Neural crest cell (in vitro differentiated cells): Measurements from ENCODE around the gene TAF4. TPM values are rescaled to one million over a fixed set of nuclear protein-coding genes. Genes with fewer than 3 reads are reported as not detected.

Experiments used
- DNase-seq: peaks from one replicate; pipeline ENCODE4 v3.0.0; 2021; ENCODE audit warnings: low read depth, mixed read lengths, low spot score
- H3K27ac Mint-ChIP-seq: one replicate; pipeline ENCODE4 v1.8.0; 2021; ENCODE audit warnings: mild to moderate bottlenecking, mixed read lengths; ENCODE audit not compliant: unreplicated experiment
- H3K27me3 Mint-ChIP-seq: 2 replicates; pipeline ENCODE4 v1.8.0; 2021; ENCODE audit warnings: low read depth, mild to moderate bottlenecking, mixed read lengths
- H3K36me3 Mint-ChIP-seq: 2 replicates; pipeline ENCODE4 v1.8.0; 2021; ENCODE audit warnings: low read depth, mild to moderate bottlenecking, mixed read lengths
- H3K4me1 Mint-ChIP-seq: 2 replicates; pipeline ENCODE4 v1.8.0; 2021; ENCODE audit warnings: mixed read lengths
- H3K4me3 Mint-ChIP-seq: one replicate; pipeline ENCODE4 v1.8.0; 2021; ENCODE audit warnings: mild to moderate bottlenecking, mixed read lengths
- H3K9me3 Mint-ChIP-seq: 2 replicates; pipeline ENCODE4 v1.8.0; 2021; ENCODE audit warnings: mixed read lengths
- CTCF ChIP-seq: fragments of 200-600 bp; sonication (generic); conservative IDR thresholded peaks from 2 replicates; pipeline ENCODE4 v1.5.0; 2021; ENCODE audit warnings: antibody characterized with exemption, mild to moderate bottlenecking
- total RNA-seq: library from RNA; stranded (reverse); gene quantifications from 2 replicates; pipeline ENCODE4 v1.2.1, GENCODE V29; 2021

The TAF4 gene
- total RNA-seq, 1 donor from 2014 or later = 33.6 TPM

GRCh38 chr20:61963149-61963548 is 102.5 kb downstream of the TAF4 start:
- DNase-seq = no peak
- H3K9me3 Mint-ChIP-seq = no peaks in the 10 kb centered on the region
- TF ChIP-seq CTCF = no peak

GRCh38 chr20:61960836-61961235 is 104.8 kb downstream of the TAF4 start:
- Mint-ChIP-seq H3K27me3 (peaks cover 4% of the 10 kb centered on the region), H3K27ac (no peak overlapping the region), H3K9me3 (no peaks in the 10 kb centered on the region), H3K4me1 (no peaks in the 10 kb centered on the region), H3K36me3 (peaks cover 4% of the 10 kb centered on the region), H3K4me3 (no peak overlapping the region)
- no peak for TF ChIP-seq CTCF
- no peak for DNase-seq

More at GRCh38 chr20:61963149-61963548, 102.5 kb downstream of the TAF4 start:
- Mint-ChIP-seq H3K4me3 (no peak overlapping the region), H3K36me3 (peaks cover 4% of the 10 kb centered on the region), H3K27me3 (no peaks in the 10 kb centered on the region), H3K27ac (no peak overlapping the region), H3K4me1 (no peaks in the 10 kb centered on the region)

- Mint-ChIP-seq H3K4me1 (no peaks in the 10 kb centered on the region), H3K9me3 (no peaks in the 10 kb centered on the region), H3K27me3 (peaks cover 19% of the 10 kb centered on the region), H3K27ac (no peak overlapping the region), H3K4me3 (no peak overlapping the region), H3K36me3 (peaks cover 4% of the 10 kb centered on the region)
- no peak for DNase-seq
- TF ChIP-seq CTCF = no peak
Measured at GRCh38 chr20:61958773-61959700, 106.6 kb downstream of the TAF4 start.

- no peak overlapping the region for H3K4me3 Mint-ChIP-seq
- no peak for DNase-seq
- H3K9me3 Mint-ChIP-seq = no peaks in the 10 kb centered on the region
- no peaks in the 10 kb centered on the region for H3K4me1 Mint-ChIP-seq
- H3K27ac Mint-ChIP-seq = no peak overlapping the region
- peaks cover 4% of the 10 kb centered on the region for H3K36me3 Mint-ChIP-seq
- H3K27me3 Mint-ChIP-seq = peaks cover 19% of the 10 kb centered on the region
- no peak for TF ChIP-seq CTCF
Measured at GRCh38 chr20:61957961-61958715, 107.5 kb downstream of the TAF4 start.

- no peak for TF ChIP-seq CTCF
- no peak for DNase-seq
- no peak overlapping the region for H3K4me3 Mint-ChIP-seq
- H3K36me3 Mint-ChIP-seq = peaks cover 4% of the 10 kb centered on the region
- H3K9me3 Mint-ChIP-seq = no peaks in the 10 kb centered on the region
- H3K27me3 Mint-ChIP-seq = peaks cover 19% of the 10 kb centered on the region
- peaks cover 7% of the 10 kb centered on the region for H3K4me1 Mint-ChIP-seq
- H3K27ac Mint-ChIP-seq = no peak overlapping the region
Measured at GRCh38 chr20:61956396-61957342, 109.0 kb downstream of the TAF4 start.
